Activated B cell treated with CpG ODN at 0.5 μM for 24 hours (primary cell): ENCODE data around the gene BTLA. TPM values are rescaled to one million over a fixed set of nuclear protein-coding genes. Genes with fewer than 3 reads are reported as not detected.
"Not testable (repeated sequence)": the region's sequence is repeated elsewhere in the genome, so short reads cannot be mapped to it uniquely, and the experiment has no call there.

Experiments
- ATAC-seq: fragments of 200-7000 bp; cut with Tn5 transposase; one replicate; pipeline ENCODE4 v1.10.0; 2021; ENCODE audit warnings: low read depth, mild to moderate bottlenecking, moderate library complexity
- CTCF ChIA-PET: fragments of 350-600 bp; sonication (Branson Sonifier 250); formaldehyde crosslinking; loops from one replicate; lab custom pipeline; 2021; ENCODE audit warnings: antibody characterized with exemption; lab: Charles Lee
- POLR2A ChIA-PET: fragments of 350-600 bp; sonication (Branson Sonifier 250); formaldehyde crosslinking; loops from one replicate; lab custom pipeline; 2021; ENCODE audit warnings: antibody characterized with exemption; lab: Charles Lee
- DNase-seq: peaks from one replicate; pipeline ENCODE4 v3.0.0; 2022
- H3K27ac Mint-ChIP-seq: one replicate; pipeline ENCODE4 v1.8.0; 2020; ENCODE audit warnings: mixed read lengths
- H3K27me3 Mint-ChIP-seq: one replicate; pipeline ENCODE4 v1.8.0; 2021; ENCODE audit warnings: mixed read lengths
- H3K36me3 Mint-ChIP-seq: one replicate; pipeline ENCODE4 v1.8.0; 2021; ENCODE audit warnings: low read depth, mixed read lengths
- H3K4me1 Mint-ChIP-seq: one replicate; pipeline ENCODE4 v1.8.0; 2021; ENCODE audit warnings: mixed read lengths
- H3K4me3 Mint-ChIP-seq: one replicate; pipeline ENCODE4 v1.8.0; 2020; ENCODE audit warnings: mild to moderate bottlenecking, mixed read lengths
- H3K9me3 Mint-ChIP-seq: one replicate; pipeline ENCODE4 v1.8.0; 2020; ENCODE audit warnings: mixed read lengths
- CTCF ChIP-seq: fragments of 200-600 bp; IDR thresholded peaks from one replicate; pipeline ENCODE4 v1.8.0; 2022; ENCODE audit warnings: antibody characterized with exemption, mild to moderate bottlenecking
- intact Hi-C: fragments of 100-400 bp; cut with micrococcal nuclease; formaldehyde crosslinking; loops from one replicate; pipeline ENCODE4 v1.15.1; 2024
- total RNA-seq: library from RNA; stranded (reverse); gene quantifications from 2 replicates; pipeline ENCODE4 v1.2.3, GENCODE V29; 2022

Gene BTLA
- total RNA-seq, 1 donor from 2014 or later, result 53.2 TPM

- intact Hi-C loops, result loop anchor here (2.0 to 10.0 kb wide), 3 partner anchors 13 to 1278 kb away; partner anchors contain the start of genes ATP6V1A, NAA50 and USF3
- no peaks in the 10 kb centered on the region for H3K9me3 Mint-ChIP-seq
- no peak for TF ChIP-seq CTCF
- no peak for DNase-seq
- peaks cover 90% of the 10 kb centered on the region for H3K36me3 Mint-ChIP-seq
- no peaks in the 10 kb centered on the region for H3K27me3 Mint-ChIP-seq
- ChIA-PET CTCF (no interaction called here), POLR2A (no interaction called here)
- H3K4me3 Mint-ChIP-seq, result peak overlapping the region; percentile 6
- H3K4me1 Mint-ChIP-seq, result peaks cover 93% of the 10 kb centered on the region
- H3K27ac Mint-ChIP-seq, result peak overlapping the region; percentile 98
- ATAC-seq, result no peak
Observed at GRCh38 chr3:112469671-112470070, 29.6 kb downstream of the BTLA start.

- DNase-seq (no peak), ATAC-seq (no peak)
- Mint-ChIP-seq H3K36me3 (peaks cover 86% of the 10 kb centered on the region), H3K9me3 (no peaks in the 10 kb centered on the region), H3K4me3 (no peak overlapping the region), H3K27ac (peak overlapping the region; percentile 84), H3K4me1 (peaks cover 92% of the 10 kb centered on the region), H3K27me3 (no peaks in the 10 kb centered on the region)
- POLR2A ChIA-PET, result no interaction called here
- no peak for TF ChIP-seq CTCF
- CTCF ChIA-PET, result no interaction called here
- intact Hi-C loops, result loop anchor here (10.0 kb wide), 1 partner anchor 1227 kb away; the partner anchor contains the start of gene USF3
Observed at GRCh38 chr3:112467539-112467938, 31.7 kb downstream of the BTLA start.

- no peak for ATAC-seq
- CTCF ChIA-PET, result interaction anchor here (1.4 kb wide), 1 partner anchor 132 kb away, joined by 3 read pairs; no protein-coding TSS in a partner anchor
- intact Hi-C loops, result loop anchor here (10.0 kb wide), 1 partner anchor 1229 kb away; the partner anchor contains the start of gene USF3
- H3K27me3 Mint-ChIP-seq, result no peaks in the 10 kb centered on the region
- H3K9me3 Mint-ChIP-seq, result peaks cover 2% of the 10 kb centered on the region
- peaks cover 90% of the 10 kb centered on the region for H3K4me1 Mint-ChIP-seq
- POLR2A ChIA-PET, result no interaction called here
- H3K36me3 Mint-ChIP-seq, result peaks cover 81% of the 10 kb centered on the region
- DNase-seq, result no peak
- H3K27ac Mint-ChIP-seq, result peak overlapping the region; percentile 65
- no peak for TF ChIP-seq CTCF
- no peak overlapping the region for H3K4me3 Mint-ChIP-seq
Observed at GRCh38 chr3:112466020-112466419, 33.3 kb downstream of the BTLA start.

GRCh38 chr3:112464264-112464663 is 35.0 kb downstream of the BTLA start:
- Mint-ChIP-seq H3K4me3 (peak overlapping the region; percentile 68), H3K27me3 (no peaks in the 10 kb centered on the region), H3K9me3 (peaks cover 2% of the 10 kb centered on the region), H3K4me1 (peaks cover 91% of the 10 kb centered on the region), H3K27ac (peak overlapping the region; percentile 65), H3K36me3 (peaks cover 66% of the 10 kb centered on the region)
- DNase-seq (no peak), ATAC-seq (peak; percentile 50)
- no peak for TF ChIP-seq CTCF
- intact Hi-C loops, result loop anchor here (1.0 to 10.0 kb wide), 4 partner anchors 35 to 1231 kb away; partner anchors contain the start of genes ATG3, BTLA and USF3
- ChIA-PET POLR2A (interaction anchor here (0.6 to 2.5 kb wide), 11 partner anchors 9 to 131 kb away, joined by 3 to 12 read pairs (median 3); partner anchors contain the start of genes BTLA and CD200), CTCF (interaction anchor here (0.9 to 1.5 kb wide), 2 partner anchors 35 to 58 kb away, joined by 3 to 6 read pairs; partner anchors contain the start of gene BTLA)

- peaks cover 89% of the 10 kb centered on the region for H3K4me1 Mint-ChIP-seq
Observed at GRCh38 chr3:112463250-112463649, 36.0 kb downstream of the BTLA start.

GRCh38 chr3:112461787-112462186 is 37.5 kb downstream of the BTLA start:
- H3K27ac Mint-ChIP-seq, result peak overlapping the region; percentile 85
- POLR2A ChIA-PET, H3K9me3 Mint-ChIP-seq, DNase-seq, H3K27me3 Mint-ChIP-seq, H3K4me3 Mint-ChIP-seq, ATAC-seq, CTCF ChIA-PET: not testable (repeated sequence)
- peaks cover 47% of the 10 kb centered on the region for H3K36me3 Mint-ChIP-seq
- intact Hi-C loops, result loop anchor here (2.0 to 10.0 kb wide), 3 partner anchors 13 to 1233 kb away; partner anchors contain the start of gene USF3
- peaks cover 90% of the 10 kb centered on the region for H3K4me1 Mint-ChIP-seq

More at GRCh38 chr3:112463250-112463649, 36.0 kb downstream of the BTLA start:
- peak overlapping the region; percentile 65 for H3K27ac Mint-ChIP-seq
- ATAC-seq, result no peak
- TF ChIP-seq CTCF, result no peak
- H3K36me3 Mint-ChIP-seq, result peaks cover 57% of the 10 kb centered on the region
- H3K4me3 Mint-ChIP-seq, result peak overlapping the region; percentile 4
- no peaks in the 10 kb centered on the region for H3K27me3 Mint-ChIP-seq
- intact Hi-C loops, result loop anchor here (1.0 to 10.0 kb wide), 2 partner anchors 8 to 1232 kb away; partner anchors contain the start of gene USF3
- ChIA-PET CTCF (no interaction called here), POLR2A (interaction anchor here (0.6 to 2.5 kb wide), 4 partner anchors 8 to 130 kb away, joined by 4 to 12 read pairs (median 6); partner anchors contain the start of genes BTLA and CD200)
- H3K9me3 Mint-ChIP-seq, result peaks cover 2% of the 10 kb centered on the region
- no peak for DNase-seq
